Hippocampal formation (tissue), 2 donors: ENCODE measurements around the gene FUZ.
A peak's percentile ranks its signal among the peaks of the same experiment; 100 is the strongest.

Experiments
- DNase-seq, 2 donors: peaks; one replicate each; lab custom pipeline; 2025; lab: John Stamatoyannopoulos, UW

FUZ gene

DNA sequence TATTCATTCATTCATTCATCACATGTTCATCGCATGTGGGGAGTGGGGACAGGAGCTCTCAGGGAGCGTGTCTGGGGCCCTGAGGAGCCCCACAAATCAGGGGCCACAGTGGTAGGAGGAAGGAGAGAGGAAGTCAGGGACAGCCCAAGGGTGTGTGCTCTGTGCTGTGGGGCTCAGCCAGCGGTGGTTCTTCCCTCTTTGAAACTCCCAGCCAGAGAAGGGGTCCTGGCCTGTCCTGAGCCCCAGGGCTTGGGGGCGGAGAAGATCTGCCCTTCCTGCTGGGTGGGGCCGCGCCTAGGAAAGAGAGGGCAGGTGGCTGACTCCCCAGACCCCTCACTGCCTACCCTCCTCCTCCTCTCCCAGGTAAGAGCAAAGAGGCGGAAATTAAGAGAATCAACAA is 31.7 kb downstream of the FUZ start:
- no peak for DNase-seq

DNA sequence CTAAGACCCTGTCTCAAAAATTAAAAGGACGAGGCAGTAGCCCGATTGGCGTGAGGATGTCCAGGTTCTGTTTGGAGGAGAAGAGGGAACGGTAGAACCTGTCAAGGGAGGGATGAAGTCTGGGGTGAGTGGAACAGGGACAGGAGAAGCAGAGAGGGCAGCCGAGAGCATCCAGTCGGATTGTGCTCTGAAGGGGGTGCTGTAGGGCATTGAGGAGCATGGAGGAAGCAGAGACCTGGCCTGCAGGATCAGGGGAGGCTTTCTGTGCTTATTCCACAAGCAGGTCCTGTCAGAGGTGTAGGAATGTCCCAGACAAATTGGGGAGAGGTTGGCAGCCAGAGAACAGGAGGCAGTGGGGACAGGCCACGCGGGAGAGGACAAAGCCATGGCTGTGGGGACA is 32.2 kb downstream of the FUZ start:
- no peak for DNase-seq

- DNase-seq = no peak
Measured at GRCh38 chr19:49779731-49780555, 33.1 kb downstream of the FUZ start.

GRCh38 chr19:49776371-49776764 is 36.7 kb downstream of the FUZ start:
- DNase-seq = no peak

GRCh38 chr19:49775742-49776370 is 37.2 kb downstream of the FUZ start:
- no peak for DNase-seq

DNA sequence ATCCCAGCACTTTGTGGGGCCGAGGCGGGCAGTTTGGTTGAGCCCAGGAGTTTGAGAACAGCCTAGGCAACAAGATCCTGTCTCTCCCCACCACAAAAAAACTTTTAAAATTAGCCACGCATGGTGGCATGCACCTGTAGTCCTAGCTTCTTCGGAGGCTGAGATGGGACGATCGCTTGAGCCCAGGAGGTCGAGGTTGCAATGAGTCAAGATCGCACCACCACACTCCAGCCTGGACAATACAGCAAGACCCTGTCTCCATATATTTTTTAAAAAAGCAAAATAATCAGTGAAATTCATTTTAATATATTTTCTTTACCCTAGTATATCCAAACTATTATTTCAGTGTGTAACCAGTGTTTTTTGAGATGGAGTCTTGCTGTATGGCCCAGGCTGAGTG is 38.1 kb downstream of the FUZ start:
- no peak for DNase-seq

DNA sequence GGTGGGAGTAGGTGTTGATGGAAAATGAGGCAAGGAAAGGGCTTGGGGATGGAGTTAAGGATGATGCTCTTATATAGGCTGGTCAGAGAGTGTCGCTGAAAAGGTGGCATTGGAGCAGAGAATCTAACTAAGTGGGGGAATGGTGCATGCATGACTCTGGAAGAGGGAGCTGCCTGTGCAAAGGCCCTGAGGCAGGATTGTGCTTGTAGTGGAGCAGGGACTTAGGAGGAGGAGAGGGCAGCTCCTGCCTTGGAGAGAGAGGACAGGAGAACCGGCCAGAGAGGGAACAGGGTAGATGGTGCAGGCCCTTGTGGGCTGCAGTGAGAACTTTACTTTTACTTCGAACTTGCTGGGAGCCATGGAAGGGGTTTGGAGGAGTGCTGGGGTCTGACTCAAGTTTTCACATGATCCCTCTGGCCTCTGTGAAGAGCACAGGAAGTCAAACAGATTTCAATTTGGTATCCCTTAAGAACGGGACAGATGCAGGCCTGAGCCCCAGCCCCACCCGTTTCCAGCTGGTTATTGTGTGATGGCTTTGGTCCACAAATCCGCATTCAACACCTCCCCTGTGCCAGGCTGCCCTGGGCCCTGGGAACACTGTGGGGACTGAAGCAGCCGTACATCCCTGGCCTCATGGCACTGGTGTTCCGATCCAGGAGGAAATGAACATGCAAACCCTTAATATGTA is 39.3 kb downstream of the FUZ start:
- DNase-seq = no peak

- DNase-seq = no peak
Measured at GRCh38 chr19:49772850-49773432, 40.2 kb downstream of the FUZ start.

GRCh38 chr19:49771674-49772139 is 41.4 kb downstream of the FUZ start:
- DNase-seq = no peak

GRCh38 chr19:49770529-49770928 is 42.6 kb downstream of the FUZ start:
- DNase-seq = no peak

- no peak for DNase-seq
Measured at GRCh38 chr19:49767967-49768581, 45.0 kb downstream of the FUZ start.

DNA sequence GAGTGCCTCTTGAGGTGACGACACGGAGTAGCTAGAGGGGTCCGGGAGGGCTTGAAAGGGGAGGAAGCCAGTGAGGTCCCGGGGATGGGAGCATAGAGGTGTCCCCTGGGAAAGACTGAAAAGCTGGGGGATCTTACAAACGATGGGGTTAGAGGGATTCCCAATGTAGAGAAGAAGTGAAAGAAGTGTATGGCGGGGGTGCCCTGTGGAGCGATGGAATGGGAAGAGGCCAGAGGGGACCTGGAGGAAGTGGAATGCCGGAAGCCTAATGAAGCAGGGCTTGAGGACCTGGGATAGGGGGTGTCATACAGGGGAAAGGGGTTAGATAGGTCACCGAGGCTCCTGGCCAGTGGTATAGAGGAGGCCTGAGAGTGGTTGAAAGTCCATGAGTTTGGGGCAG is 45.7 kb downstream of the FUZ start:
- DNase-seq = no peak

DNA sequence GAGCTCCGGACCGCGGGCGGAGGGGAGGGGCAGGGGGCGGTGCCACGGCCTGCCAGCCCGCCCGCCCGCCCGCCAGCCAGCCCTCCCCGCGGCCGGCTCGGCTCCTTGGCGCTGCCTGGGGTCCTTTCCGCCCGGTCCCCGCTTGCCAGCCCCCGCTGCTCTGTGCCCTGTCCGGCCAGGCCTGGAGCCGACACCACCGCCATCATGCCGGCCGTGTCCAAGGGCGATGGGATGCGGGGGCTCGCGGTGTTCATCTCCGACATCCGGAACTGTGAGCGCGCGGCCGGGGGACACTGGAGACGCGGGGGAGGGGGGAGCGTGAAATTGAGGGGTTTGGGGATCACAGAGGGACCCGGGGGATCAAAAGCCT is 46.2 kb downstream of the FUZ start, which contains the start of gene AP2A1:
AP2A1 (plus strand) TSS at position 72 of the 370 bp plus-strand sequence; CDS start at position 205, 133 bp downstream.
- no peak for DNase-seq

GRCh38 chr19:49766007-49766929 is 46.8 kb downstream of the FUZ start:
- DNase-seq = peak; percentile 100

GRCh38 chr19:49764341-49764740 is 48.8 kb downstream of the FUZ start:
- DNase-seq = no peak

- no peak for DNase-seq
Measured at GRCh38 chr19:49763230-49763629, 49.9 kb downstream of the FUZ start, which contains the start of gene TSKS. Gene TSKS, minus strand, starts transcription at chr19:49763306. Its CDS starts 59 bp downstream, at chr19:49763247.

GRCh38 chr19:49761625-49762311 is 51.3 kb downstream of the FUZ start:
- DNase-seq = no peak

DNA sequence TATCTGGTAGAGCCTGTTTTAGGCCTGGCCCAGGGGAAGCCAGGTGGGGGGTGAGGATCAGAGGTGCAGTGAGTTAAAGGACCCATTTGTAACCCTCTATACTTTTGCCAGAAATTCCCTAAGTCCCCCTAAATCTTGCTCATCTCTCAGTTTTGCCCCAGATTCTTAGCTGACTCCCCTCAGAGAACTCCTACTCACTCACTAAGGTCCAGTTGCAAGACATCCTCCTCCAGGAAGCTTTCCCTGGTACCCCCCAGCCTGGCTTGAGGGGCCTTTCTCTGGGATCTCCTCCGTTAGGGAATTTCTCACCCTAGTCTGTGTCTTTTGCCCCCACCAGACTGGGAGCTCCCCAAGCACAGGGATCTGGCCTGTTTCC is 51.9 kb downstream of the FUZ start:
- no peak for DNase-seq

DNA sequence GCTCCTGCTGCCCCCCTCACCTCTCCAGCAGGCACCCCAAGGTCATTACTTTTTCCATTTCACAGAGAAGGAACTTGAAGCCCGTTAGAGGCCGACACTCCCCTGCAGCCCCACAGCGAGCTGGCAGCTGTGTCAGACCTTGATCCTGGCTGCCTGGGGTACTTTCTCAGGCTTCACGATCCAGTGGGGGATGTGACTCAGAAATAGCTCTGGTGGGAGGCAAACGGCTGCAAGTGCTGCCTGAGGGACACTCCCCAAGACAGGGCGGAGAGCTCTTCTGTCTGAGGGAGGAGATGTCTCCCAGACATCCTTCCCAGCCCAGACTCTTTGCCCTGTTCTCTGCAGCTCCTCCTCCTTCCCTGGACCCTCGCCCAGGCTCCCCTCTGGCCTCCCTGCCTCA is 54.8 kb downstream of the FUZ start:
- no peak for DNase-seq
